HG02870 (cell line): ENCODE measurements around the gene SH3RF3.

Experiments
- ATAC-seq: cut with Tn5 transposase; IDR thresholded peaks from one replicate; pipeline ENCODE4 v1.9.1; 2021; ENCODE audit warnings: mild to moderate bottlenecking, moderate library complexity; ENCODE audit not compliant: unreplicated experiment

The SH3RF3 gene

DNA sequence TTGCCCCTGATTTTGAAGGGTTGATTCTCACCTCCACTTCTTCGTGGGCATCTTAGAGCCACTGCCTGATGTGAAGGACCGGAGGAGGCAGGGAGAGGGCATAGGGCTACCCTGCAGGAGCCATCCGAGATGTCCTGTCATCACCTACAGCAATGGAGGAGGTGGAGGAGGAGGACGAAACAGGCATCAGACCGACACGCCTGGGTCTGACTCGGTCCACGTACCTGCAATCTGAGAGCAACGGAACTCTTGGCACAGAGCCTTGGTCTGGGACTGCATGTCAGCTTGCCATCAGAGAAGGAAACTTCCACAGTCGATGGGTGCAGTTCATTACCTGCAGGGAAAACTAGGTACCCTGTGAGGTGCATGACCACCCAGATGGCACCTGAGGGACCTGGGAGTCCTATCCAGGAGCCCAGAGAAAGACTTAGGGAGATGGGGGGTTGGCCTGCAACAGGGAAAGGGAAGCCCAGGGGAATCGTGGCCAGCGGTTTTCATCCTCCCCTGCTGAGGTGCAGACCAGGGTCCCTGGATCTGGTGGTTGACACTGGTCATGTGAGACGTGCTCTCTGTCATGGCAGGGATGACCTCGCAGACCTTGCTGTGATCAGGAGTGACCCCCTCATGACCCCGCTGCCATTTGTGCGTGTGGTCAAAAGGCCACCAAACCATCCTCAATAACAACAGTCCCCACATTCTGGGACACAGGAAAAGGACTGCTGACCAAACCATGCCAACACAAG is 293.9 kb downstream of the SH3RF3 start:
- ATAC-seq = no peak

- ATAC-seq = no peak
Measured at GRCh38 chr2:109423556-109424359, 294.8 kb downstream of the SH3RF3 start.

DNA sequence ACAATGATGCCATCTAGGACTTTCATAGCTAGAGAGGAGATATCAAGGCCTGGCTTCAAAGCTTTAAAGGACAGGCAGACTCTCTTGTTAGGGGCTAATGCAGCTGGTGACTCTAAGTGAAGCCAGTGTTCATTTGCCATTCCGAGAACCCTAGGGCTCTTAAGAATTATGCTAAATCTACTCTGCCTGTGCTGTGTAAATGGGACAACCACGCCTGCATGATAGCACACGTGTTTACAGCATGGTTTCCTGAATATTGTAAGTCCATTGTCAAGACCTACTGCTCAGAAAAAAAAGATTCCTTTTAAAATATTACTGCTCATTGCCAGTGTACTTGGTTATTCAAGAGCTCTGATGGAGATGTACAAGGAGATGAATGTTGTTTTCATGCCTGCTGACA is 296.4 kb downstream of the SH3RF3 start:
- no peak for ATAC-seq

DNA sequence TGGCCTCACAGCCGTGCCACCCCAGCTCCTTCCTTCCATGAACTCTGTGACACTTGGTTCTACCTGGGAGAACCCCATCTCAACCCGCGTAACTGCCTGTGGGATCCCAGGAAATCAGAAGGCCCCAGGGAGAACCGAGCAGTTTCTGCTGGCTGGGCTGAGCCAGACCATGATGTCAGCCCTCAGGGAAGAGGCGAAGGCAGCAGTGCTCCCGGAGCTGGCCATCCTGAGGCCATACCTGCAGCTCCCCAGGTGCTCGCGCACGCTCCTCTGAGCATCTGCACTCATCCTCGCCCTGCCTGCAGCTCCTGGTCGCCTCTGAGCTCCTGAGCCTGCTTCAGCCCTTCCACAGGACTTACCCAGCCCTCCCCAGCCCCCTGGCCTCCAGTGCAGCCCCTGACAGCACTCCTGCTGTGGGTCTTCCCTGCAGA is 298.7 kb downstream of the SH3RF3 start:
- no peak for ATAC-seq

DNA sequence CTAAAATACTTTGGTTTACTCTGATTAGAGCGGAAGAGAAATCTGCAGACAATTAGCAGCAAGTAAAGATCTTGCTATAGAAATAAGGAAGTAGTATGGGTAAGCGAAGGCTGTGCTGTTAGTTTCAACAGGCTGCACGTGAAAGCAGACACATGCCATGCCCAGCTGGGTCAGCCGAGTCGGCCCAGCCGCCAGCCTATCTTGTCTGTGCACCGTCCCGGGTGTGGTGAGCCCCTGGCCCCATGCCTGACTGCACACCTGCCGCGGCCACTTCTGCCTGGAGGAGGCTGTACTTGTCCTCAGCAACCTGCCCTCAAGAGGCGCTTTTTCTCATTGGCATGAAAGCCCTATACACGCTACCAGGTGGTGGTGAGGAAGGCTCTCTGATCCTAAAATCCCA is 299.3 kb downstream of the SH3RF3 start:
- ATAC-seq = no peak

DNA sequence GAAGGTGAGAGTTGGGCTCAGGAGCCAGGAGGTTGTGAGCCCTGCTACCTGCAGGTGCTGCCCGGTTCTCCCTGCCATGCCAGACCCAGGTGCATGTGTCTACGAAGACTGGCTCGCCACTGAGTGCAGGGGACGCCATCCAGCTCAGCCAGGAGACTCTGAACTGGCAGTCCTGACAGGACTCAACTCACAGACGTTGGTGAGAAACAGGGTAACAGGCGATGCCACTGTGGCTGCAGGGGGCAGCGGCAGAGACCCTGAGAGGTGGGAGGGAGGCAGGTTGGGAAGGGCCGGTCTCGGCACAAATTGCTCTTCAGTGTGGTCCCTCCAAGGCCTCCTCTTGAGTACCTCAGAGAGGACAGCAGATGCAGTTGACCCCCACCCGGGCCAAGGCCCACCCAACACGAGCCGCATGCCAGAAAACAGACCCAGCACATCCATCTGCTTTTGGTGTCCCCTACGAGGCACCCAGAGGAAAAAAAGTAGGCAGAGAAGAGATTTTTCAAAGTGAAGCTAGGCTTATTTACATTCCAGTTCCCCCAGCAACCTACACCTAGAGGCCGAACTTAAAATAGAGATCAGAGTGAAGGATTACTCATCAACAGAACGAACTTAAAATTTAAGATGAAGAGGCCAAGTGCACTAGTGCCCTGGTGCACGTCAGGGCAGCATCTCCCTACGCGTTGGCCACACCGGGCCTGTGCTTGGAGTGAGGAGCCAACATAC is 300.0 kb downstream of the SH3RF3 start:
- no peak for ATAC-seq

DNA sequence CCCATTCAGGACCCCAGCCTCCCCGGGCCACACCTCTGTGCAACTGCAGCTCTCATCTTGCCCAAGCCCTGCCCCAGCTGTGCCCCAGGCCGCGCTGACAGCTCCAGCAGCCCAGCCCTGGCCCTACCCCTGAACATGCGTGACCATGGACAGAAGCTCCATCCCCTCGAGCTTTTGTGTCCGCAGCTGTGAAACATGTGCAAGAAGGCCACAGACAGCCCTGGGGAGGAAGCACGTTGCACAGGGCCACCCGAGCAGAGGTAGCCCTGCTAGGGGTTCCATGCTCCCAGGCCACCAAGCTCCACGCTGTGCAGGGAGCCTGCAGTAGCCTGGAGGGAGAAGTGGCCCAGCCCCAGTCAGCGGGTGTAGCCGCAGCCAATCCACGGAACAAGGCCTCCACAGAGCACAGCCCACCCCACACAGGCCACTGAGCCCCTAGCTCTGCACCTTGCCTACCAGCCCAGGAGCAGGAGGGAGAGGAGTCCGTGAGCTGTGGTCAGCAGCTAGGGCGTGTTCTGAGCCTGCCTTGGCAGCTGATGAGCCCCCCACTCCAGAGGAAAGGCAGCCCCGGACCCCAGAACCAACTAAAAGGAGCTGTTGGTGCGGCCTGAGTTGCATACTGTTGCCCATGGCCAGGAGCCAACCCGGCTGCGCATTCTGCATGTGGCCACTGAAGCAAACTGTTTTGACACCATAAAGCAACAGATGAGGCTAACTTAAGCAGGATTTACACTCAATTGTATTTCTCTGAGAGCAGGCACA is 300.7 kb downstream of the SH3RF3 start:
- no peak for ATAC-seq

DNA sequence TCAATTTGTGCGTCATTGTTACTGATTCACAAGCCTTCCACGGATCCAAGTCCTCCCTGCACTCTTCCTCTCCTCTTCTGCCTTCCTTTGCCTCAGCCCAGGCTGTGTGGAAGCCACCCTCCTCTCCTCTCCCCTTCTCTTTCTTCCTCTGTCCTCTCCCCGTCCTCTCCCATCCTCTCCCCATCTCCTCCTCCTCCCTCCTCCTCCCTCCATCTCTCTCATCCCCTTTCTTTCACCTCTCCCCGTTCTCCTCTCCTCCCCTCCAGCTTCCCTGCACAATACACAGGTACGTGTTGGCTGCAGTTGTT is 301.3 kb downstream of the SH3RF3 start:
- ATAC-seq = no peak

DNA sequence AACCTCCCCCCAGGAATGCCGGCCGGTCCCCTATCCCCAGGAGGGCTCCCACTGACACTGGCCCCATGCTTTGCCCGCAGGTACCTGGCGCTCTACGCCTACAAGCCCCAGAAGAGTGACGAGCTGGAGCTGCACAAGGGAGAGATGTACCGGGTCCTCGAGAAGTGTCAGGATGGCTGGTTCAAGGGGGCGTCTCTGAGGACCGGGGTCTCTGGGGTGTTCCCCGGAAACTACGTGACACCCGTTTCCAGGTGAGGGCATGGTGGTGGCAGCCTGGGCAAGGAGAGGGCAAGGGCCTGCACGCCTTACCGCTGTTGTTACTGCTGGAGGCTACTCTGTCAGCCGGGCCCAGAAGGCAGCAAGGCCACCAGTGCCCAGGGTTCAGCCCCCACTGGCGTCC is 303.4 kb downstream of the SH3RF3 start:
- no peak for ATAC-seq

- no peak for ATAC-seq
Measured at GRCh38 chr2:109433486-109433885, 304.5 kb downstream of the SH3RF3 start.

DNA sequence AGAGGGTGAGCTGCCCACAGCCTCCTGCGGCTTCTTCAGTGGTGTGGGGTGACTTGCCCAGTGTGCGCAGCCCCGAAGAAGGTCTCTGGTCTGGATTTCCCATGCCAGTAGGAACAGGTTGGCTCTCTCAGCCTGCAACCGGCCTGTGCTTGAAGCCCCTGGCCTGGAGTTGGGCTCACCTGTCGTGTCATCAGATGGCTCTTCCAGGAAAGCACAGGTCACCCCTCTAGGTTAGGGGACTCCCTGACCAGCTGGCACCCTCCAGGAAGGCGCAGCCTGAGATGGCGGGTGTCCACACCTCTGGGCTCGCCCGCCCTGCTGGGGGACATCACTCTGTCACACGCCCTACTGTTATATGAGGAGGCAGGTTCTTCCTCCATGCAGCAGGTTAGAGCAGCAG is 304.9 kb downstream of the SH3RF3 start:
- ATAC-seq = no peak

DNA sequence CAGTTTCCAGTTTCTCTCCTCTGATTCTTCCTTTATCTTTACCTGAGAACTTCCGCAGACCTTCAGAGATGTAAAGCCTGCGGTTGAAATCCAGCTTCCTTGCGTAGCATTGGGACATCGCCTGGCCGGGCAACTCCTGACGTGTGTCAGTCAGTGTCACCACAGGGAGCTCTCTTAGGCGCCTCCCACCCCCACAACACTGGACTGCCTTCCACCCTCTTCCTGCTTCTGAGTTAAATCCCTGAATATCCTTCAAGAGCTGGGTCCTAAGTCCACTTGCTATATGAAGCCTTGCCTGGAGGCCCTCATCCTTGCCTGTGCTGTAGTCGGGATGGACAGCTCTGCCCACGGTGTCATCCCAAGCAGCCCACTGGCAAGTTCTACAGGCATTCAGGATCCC is 305.3 kb downstream of the SH3RF3 start:
- ATAC-seq = no peak

GRCh38 chr2:109435066-109435690 is 306.2 kb downstream of the SH3RF3 start:
- ATAC-seq = no peak

GRCh38 chr2:109435901-109436598 is 307.0 kb downstream of the SH3RF3 start:
- no peak for ATAC-seq

DNA sequence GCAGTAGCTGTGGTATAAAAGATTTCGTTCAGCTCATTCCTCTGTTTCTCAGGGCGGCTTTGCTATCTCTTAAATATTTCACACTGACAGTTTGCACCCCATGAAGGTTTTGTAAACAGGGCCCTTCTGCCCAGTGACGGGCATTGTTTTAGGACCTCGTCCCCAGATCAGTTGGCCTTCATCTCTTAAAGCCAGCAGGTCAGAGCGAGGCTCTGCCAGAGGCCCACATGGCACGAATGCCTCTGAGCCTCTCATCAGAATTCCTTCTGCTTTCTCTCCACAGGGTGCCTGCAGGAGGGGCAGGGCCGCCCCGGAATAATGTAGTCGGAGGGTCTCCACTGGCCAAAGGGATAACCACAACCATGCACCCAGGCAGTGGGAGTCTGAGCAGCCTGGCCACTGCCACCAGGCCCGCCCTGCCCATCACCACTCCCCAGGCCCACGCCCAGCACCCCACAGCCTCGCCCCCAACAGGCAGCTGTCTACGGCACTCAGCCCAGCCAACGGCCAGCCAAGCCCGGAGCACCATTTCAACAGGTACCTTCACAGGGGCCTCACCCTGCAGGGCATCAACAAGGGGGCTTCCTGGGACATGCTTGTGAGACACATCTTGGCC is 307.7 kb downstream of the SH3RF3 start:
- ATAC-seq = no peak

DNA sequence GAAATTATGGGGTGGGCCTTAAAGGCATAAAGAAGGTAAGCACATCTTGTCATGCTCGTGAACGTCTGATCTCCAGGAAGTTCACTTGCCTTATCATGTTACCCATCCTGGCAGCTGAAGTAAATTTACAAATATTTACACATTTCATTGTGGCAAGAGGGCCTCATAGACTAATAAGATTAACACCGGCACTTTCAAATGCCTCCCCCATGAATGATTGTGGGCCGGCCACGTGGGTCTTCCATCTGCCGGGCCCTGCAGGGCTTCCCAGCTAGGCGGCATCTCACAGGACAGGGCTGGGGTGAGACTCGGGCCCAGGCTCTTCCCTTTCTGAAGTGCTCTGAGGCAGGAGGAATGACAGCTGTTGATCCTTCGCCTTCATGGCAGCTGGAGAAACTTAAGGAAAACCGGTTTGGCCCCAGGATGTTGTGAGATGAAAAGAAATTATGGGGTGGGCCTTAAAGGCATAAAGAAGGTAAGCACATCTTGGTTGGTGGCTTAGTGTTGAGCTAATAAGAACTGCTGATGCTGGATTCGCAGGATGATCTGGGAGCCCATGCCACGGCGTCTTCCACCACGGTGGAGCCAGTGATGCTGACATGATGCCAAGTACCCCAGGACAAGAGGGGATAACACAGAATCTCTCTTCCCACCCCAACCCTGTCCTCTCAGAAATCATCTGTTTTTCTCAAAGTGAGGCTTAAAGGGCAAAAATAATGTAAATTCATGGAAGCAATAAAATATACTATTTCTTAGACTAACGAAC is 308.5 kb downstream of the SH3RF3 start:
- ATAC-seq = no peak

GRCh38 chr2:109438146-109438545 is 309.1 kb downstream of the SH3RF3 start:
- ATAC-seq = no peak

GRCh38 chr2:109438773-109439389 is 309.9 kb downstream of the SH3RF3 start:
- ATAC-seq = no peak
